Duodenal mucosa (tissue), 2 donors: ENCODE results near the gene ERBB4.

Experiments used
- H3K27ac ChIP-seq: one replicate; pipeline ENCODE4 v1.7.0; 2013; ENCODE audit warnings: low read depth, low read length
- H3K27me3 ChIP-seq, 2 donors: one replicate each; pipeline ENCODE4 v1.7.0; 2013; ENCODE audit warnings: low read length in 2 of 2, control low read depth in 1 of 2; ENCODE audit not compliant: insufficient read depth in 2 of 2, control insufficient read depth in 1 of 2
- H3K36me3 ChIP-seq, 2 donors: one replicate each; pipeline ENCODE4 v1.7.0; 2013; ENCODE audit warnings: low read length in 2 of 2, control low read depth in 1 of 2; ENCODE audit not compliant: insufficient read depth in 2 of 2, control insufficient read depth in 1 of 2
- H3K4me1 ChIP-seq, 2 donors: one replicate each; pipeline ENCODE4 v1.7.0; 2013; ENCODE audit warnings: low read length in 2 of 2, control low read depth in 1 of 2; ENCODE audit not compliant: insufficient read depth in 2 of 2, control insufficient read depth in 1 of 2
- H3K4me3 ChIP-seq, 2 donors: one replicate each; pipeline ENCODE4 v1.7.0; 2013; ENCODE audit warnings: low read length in 2 of 2, low read depth in 1 of 2
- H3K9ac ChIP-seq, 2 donors: one replicate each; pipeline ENCODE4 v1.7.0; 2013; ENCODE audit warnings: low read length in 2 of 2, low read depth in 1 of 2
- H3K9me3 ChIP-seq, 2 donors: one replicate each; pipeline ENCODE4 v1.7.0; 2013; ENCODE audit warnings: low read length in 2 of 2, control low read depth in 1 of 2; ENCODE audit not compliant: control insufficient read depth in 1 of 2

Gene ERBB4

DNA sequence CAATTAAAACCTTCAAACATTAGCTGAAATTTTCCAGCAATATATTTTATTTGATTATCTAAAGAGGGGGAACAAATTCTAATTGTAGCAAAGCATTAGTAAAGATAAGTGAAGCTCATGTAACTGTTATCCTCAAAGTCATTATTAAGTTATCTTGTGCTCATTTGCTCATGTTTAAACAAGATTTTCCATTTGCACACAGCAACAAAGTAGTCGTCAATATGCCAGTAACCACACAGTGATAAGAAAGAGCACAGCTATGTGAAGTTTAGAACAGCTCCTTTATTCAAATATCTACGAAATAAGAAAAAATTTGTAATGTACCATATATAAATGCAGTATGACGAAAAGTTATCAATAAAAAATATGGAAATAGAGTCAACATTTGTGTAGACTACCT lies 159.5 kb downstream of the ERBB4 start:
- Histone ChIP-seq H3K4me1 (no peaks in the 10 kb centered on the region), H3K9ac (no peak overlapping the region), H3K36me3 (no peaks in the 10 kb centered on the region), H3K9me3 (no peaks in the 10 kb centered on the region), H3K27me3 (no peaks in the 10 kb centered on the region), H3K27ac (no peak overlapping the region), H3K4me3 (no peak overlapping the region)

DNA sequence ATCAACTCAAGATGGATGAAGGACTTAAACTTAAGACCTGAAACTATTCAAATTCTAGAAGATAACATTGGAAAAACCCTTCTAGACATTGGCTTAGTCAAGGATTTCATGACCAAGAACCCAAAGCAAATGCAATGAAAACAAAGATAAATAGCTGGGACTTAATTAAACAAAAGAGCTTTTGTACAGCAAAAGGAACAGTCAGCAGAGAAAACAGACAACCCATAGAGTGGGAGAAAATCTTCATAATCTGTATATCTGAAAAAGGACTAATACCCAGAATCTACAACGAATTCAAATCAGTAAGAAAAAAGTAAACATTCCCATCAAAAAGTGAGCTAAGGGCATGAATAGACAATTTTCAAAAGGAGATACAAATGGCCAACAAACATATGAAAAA lies 171.2 kb downstream of the ERBB4 start:
- H3K27ac ChIP-seq: no peak overlapping the region
- no peak overlapping the region for H3K9ac ChIP-seq
- no peak overlapping the region for H3K4me3 ChIP-seq
- H3K27me3 ChIP-seq: no peaks in the 10 kb centered on the region
- no peaks in the 10 kb centered on the region for H3K36me3 ChIP-seq
- H3K4me1 ChIP-seq: no peaks in the 10 kb centered on the region
- no peaks in the 10 kb centered on the region for H3K9me3 ChIP-seq

DNA sequence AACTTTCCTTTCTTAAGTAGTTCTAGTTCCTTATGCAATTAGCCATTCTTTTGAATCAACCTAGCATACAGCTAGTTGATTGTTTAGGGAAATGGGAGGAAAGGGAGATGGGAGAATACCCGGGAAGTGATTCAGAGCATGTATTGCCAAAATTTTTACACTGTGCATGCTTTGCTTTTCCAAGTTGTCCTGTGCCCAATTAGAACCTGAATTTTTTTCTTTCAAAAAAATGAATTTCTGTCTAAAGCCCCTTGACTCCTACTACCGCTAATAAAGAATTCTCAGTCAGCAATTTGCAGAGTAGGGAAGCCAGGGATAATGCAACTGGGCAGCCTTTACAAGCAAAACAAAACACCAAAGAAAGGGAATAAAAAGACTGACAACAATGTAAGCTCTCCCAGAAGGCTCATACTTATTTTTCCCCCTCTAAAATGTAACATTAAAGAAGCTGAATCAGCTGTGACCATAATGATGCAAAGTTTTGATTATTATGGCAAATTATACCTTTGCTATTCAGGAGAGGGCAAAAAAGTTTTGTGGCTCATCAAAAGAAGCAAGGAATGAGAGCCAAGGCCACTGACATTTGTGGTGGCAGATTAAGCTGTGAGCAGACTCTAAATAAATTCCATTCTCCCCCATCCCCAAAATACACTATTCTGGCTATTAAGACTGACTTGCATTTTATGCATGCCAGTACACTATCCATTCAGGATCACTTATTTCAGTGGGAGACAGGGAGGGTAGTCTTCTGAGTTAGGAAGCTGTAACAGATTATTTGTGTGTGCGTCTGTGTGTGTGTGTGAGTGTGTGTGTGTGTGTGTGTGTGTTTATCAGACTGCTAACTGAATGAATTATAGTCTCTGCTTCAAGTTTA lies 174.3 kb downstream of the ERBB4 start:
- Histone ChIP-seq H3K9ac (no peak overlapping the region), H3K4me1 (no peaks in the 10 kb centered on the region), H3K27ac (no peak overlapping the region), H3K27me3 (no peaks in the 10 kb centered on the region), H3K36me3 (no peaks in the 10 kb centered on the region), H3K4me3 (no peak overlapping the region), H3K9me3 (no peaks in the 10 kb centered on the region)

DNA sequence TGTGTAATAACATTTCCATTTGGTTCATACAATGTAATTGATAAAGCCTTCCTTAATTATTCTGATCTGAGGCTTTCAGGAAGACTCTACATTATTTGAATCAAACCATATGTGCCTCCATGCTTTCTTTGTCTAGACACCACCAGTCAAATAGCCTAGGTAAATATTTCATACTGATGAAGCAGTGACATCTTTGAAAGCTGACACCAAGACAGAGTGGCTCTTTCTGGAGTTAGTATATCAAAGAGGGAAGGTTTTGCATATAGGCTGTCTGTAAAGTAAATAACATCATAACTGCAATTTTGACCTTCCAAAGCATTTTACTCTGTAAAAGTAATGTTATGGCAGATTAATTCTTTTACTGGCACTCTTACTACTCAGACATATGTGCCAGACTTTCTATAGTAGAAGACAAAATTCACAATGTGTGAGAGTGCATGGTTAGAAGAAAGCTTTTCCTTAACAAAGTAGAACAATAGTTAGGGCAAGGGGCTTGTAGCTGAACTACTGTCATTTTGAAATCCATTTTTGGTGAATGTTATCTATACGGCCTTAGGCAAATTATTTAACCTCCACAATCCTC lies 177.3 kb downstream of the ERBB4 start:
- H3K27ac ChIP-seq: no peak overlapping the region
- H3K36me3 ChIP-seq: no peaks in the 10 kb centered on the region
- no peak overlapping the region for H3K9ac ChIP-seq
- no peaks in the 10 kb centered on the region for H3K4me1 ChIP-seq
- H3K9me3 ChIP-seq: no peaks in the 10 kb centered on the region
- no peak overlapping the region for H3K4me3 ChIP-seq
- H3K27me3 ChIP-seq: no peaks in the 10 kb centered on the region

DNA sequence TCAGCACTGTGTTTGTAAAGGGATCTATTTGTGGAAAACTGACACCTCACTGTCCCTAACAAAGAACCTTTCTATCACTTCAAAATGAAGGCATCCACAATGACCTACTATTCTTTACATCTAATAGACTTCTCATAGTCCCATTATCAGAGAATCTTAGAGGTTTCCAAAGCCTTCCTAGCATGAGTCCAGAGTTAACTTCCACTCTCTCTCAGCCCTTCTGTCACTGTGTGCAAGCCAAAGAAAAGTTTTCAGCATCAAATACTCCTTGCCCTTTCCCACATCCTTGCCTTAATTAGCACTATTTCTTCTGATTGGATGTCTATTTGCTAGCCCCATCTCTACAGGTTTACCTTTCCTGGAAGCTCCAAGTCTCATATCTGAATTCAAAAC lies 178.5 kb downstream of the ERBB4 start:
- H3K36me3 ChIP-seq: no peaks in the 10 kb centered on the region
- H3K27me3 ChIP-seq: no peaks in the 10 kb centered on the region
- H3K27ac ChIP-seq: no peak overlapping the region
- no peaks in the 10 kb centered on the region for H3K9me3 ChIP-seq
- H3K4me1 ChIP-seq: no peaks in the 10 kb centered on the region
- no peak overlapping the region for H3K9ac ChIP-seq
- no peak overlapping the region for H3K4me3 ChIP-seq

DNA sequence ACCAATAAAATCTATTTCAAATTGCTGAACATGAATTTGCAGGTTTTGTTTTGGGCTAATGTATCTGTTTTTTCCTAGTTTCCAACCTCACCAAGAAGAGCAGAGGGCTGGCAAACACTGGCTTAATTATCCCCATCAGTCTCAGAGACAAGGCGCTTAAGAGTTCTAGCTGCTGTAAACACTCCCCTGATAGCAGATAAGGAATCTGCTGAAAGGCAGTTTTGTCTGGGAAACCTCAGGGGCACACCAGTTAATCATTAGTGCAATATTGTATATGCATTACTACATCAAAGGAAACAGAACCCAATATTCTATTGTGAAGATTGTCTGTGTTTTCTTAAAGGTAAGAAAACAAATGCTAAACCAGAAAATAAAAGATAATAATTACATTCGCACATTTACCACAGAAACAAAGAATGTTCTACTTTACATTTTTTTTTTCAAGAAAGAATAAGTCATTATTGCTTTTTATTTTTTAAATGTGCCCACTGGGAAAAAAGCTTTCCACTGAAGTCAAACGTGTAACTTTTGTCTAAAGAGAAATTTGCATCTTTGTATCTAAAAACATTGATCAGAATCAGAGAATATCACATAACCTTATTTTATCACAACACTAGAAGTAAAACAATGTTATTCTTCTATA lies 179.1 kb downstream of the ERBB4 start:
- Histone ChIP-seq H3K27me3 (no peaks in the 10 kb centered on the region), H3K9me3 (no peaks in the 10 kb centered on the region), H3K9ac (no peak overlapping the region), H3K4me3 (no peak overlapping the region), H3K27ac (no peak overlapping the region), H3K36me3 (no peaks in the 10 kb centered on the region), H3K4me1 (no peaks in the 10 kb centered on the region)

DNA sequence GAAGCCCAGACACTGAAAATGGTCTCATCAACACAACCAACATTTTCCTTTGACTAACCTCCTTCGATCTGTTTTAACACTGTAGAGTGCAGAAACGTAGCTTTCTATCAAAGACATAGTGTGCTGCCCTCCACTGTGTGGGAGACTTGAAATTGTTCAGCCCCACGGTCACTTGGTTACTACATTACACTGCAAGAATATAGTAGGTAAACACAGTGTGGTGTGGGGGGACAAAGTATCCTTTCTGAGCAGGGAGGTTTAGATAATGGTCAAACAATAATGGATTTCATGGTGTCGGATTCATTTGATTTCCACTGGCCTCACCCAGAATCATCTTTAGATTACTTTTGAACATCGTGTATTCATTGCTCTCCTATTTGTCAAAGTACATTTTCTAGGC lies 181.0 kb downstream of the ERBB4 start:
- H3K4me3 ChIP-seq: no peak overlapping the region
- no peaks in the 10 kb centered on the region for H3K9me3 ChIP-seq
- no peaks in the 10 kb centered on the region for H3K36me3 ChIP-seq
- no peaks in the 10 kb centered on the region for H3K4me1 ChIP-seq
- H3K9ac ChIP-seq: no peak overlapping the region
- H3K27ac ChIP-seq: no peak overlapping the region
- H3K27me3 ChIP-seq: no peaks in the 10 kb centered on the region

DNA sequence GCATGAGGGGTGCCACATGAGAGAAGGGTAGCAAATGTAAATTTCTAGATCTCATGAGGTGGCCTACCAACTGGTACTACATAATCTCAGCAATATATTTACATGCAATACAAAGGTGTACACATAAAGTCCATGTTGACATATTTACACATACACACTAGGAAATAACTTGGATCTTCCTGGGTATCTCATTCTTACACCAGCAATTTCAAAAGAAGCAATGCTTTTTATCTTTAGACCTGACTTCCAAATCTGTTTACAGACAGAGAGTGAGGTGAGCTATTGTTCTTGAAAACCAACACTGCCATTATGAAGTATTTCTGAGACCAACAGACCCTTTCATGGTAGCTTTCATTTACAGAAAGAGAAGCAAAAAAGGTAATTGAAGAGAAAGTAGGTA lies 184.2 kb downstream of the ERBB4 start:
- H3K27ac ChIP-seq: no peak overlapping the region
- H3K4me3 ChIP-seq: no peak overlapping the region
- no peaks in the 10 kb centered on the region for H3K27me3 ChIP-seq
- no peaks in the 10 kb centered on the region for H3K9me3 ChIP-seq
- H3K36me3 ChIP-seq: no peaks in the 10 kb centered on the region
- no peak overlapping the region for H3K9ac ChIP-seq
- H3K4me1 ChIP-seq: no peaks in the 10 kb centered on the region

DNA sequence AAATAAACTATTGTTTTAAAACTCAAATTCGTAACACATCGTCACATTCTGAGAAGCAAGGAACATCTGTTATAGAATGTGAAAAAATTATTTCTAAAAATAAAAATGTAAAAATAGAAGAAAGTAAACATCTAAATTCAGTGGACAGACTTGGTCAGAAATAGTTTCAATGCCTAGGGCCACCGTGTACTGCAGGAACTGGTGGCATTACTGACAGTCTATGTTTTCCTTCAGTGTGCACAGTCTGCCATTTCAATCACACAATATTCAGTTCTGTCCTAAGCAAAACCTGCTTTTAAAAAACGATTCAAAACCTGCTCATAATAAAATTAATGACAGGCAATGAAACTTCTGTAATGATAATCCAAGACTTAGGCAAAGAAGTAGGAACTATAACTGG lies 190.1 kb downstream of the ERBB4 start:
- Histone ChIP-seq H3K4me3 (no peak overlapping the region), H3K27ac (no peak overlapping the region), H3K9me3 (no peaks in the 10 kb centered on the region), H3K9ac (no peak overlapping the region), H3K4me1 (no peaks in the 10 kb centered on the region), H3K36me3 (no peaks in the 10 kb centered on the region), H3K27me3 (no peaks in the 10 kb centered on the region)

DNA sequence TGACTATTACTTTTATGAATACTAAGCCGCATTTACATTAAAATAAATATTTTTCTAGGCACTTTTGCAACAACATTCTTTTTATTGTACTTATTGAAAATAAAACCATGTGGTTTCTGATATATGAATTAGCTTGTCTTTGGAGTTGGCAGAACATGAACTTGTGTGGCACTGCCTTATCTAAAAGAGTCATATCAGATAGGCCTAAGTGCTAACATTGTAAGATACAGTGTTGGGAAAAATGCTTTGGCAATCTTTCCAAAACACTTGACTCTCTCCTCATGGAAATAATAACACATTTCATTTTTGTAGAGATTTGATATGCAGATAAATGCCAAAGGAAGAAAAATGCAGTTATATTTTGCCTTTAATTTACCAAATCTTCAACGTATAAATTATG lies 191.7 kb downstream of the ERBB4 start:
- Histone ChIP-seq H3K9me3 (no peaks in the 10 kb centered on the region), H3K9ac (no peak overlapping the region), H3K4me1 (no peaks in the 10 kb centered on the region), H3K27me3 (no peaks in the 10 kb centered on the region), H3K4me3 (no peak overlapping the region), H3K36me3 (no peaks in the 10 kb centered on the region), H3K27ac (no peak overlapping the region)
